Epithelial cell of alveolus of lung (primary cell): ENCODE measurements around the gene SFT2D3. TPM values are rescaled to one million over a fixed set of nuclear protein-coding genes. Genes with fewer than 3 reads are reported as not detected.

Experiments used
- total RNA-seq: library from RNA; depleted of rRNA; stranded (reverse); fragments of >200 nt; gene quantifications from 2 replicates; pipeline ENCODE4 v1.2.1, GENCODE V29; 2015

Gene SFT2D3
- 4.8 and 8.5 TPM in 2 replicates for total RNA-seq

DNA sequence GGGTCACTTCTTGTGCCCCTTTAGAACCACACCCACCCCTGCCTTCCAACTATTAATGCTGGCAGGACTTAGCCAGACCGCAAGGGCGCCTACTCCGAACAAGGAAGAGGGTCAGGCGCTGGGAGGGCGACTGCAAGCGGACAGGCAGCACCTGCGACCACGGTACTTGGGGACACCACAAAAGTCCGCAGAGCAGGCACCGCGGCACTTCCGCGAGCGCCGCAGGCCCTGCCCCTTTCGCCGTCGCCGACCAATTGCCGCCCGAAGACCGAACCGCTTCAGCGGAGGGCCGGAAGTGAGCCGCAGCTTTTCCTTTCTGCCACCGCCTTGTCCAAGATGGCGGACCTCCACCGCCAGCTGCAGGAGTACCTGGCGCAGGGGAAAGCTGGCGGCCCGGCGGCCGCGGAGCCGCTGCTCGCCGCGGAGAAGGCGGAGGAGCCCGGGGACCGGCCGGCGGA lies at the start of gene SFT2D3:
Gene SFT2D3 (plus strand): TSS at position 305 of the 458 bp plus-strand sequence. CDS start 32 bp downstream, at position 337.

DNA sequence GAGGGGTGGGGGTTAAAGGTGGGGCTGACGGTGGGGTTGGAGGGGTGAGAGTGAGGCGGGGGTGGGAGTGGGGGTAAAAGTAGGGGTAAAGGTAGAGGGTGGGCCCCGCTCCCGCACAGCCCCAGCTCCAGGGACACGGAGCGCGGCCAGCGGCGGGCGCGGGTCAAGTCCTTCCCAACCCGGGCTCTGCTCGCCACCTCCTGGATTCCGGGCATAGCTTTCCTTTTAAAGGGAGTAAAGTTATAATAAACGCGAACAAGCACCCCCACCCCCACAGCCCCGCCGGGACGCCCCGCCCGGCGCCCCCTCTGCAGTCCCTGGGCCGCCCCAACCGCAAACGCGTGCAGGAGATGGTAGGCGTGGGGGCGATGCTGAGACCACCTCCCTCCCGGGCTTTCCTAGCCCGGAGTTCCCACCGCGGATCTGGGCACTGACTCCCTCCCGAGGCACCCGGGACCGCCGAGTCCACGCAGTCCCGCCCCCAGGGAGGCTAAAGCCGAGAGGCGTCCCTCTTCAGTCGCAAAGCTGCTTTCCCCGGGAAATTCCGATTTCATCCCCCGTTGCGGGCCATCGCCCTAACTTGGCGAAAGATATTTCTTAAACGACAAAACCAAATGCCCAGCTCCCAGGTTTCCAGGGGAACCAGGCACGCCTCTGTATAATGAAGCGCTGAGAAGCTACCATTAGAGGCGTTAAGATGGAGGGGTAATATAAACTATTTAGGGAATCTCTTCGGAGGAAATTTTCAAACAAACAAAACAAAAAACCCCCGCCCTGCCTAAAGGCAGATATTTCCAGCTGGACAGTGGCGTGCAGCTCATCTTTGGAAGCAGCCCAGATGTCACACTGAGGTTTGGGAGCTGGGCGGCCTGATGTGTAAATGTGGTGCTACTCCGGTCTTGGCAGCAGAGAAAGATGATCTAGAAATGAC lies 25.7 kb upstream of the SFT2D3 start, which contains the start of gene LIMS2:
Gene LIMS2 (minus strand): TSS at position 200 of the 931 bp plus-strand sequence. CDS start 506 bp downstream, outside the sequence.

Other genes with a start within 250 kb of the SFT2D3 start
- 23.8 and 24.0 TPM in 2 replicates for gene IWS1, start 175.0 kb upstream of the SFT2D3 start, total RNA-seq
- gene MYO7B, start 165.8 kb upstream of the SFT2D3 start, total RNA-seq = 0.24 TPM in 1 of 2 replicates, not detected in the other
- gene GPR17, start 55.3 kb upstream of the SFT2D3 start, total RNA-seq = not detected in 2 replicates
- 1.3 TPM in 1 of 2 replicates, not detected in the other for gene LIMS2, start 26.0 kb upstream of the SFT2D3 start, total RNA-seq
- 16.3 and 26.9 TPM in 2 replicates for gene WDR33, start 109.7 kb downstream of the SFT2D3 start, total RNA-seq
- gene POLR2D, start 156.7 kb downstream of the SFT2D3 start, total RNA-seq = 11.2 and 17.6 TPM in 2 replicates
- gene AMMECR1L, start 184.5 kb downstream of the SFT2D3 start, total RNA-seq = 12.7 and 16.9 TPM in 2 replicates